Activated T-helper 1 cell treated with Interleukin-2 at 50 U/mL for 16 hours (primary cell): ENCODE data around the gene ZNF728.
"Not testable (repeated sequence)": the region's sequence is repeated elsewhere in the genome, so short reads cannot be mapped to it uniquely, and the experiment has no call there.

Experiments used
- DNase-seq: peaks from one replicate; pipeline ENCODE4 v3.0.0-alpha.2; 2020; ENCODE audit warnings: low read depth

Gene ZNF728

GRCh38 chr19:23002690-23003422, at the start of gene ZNF728:
Gene ZNF728, minus strand, starts transcription at chr19:23003176. Its CDS starts 146 bp downstream, at chr19:23003030.
- no peak for DNase-seq

- no peak for DNase-seq
Measured at GRCh38 chr19:23052349-23052748, 49.4 kb upstream of the ZNF728 start.

GRCh38 chr19:23049256-23049655, 46.3 kb upstream of the ZNF728 start:
- DNase-seq: no peak

- DNase-seq: no peak
Measured at GRCh38 chr19:23046743-23047142, 43.8 kb upstream of the ZNF728 start.

- DNase-seq: no peak
Measured at GRCh38 chr19:23033721-23034120, 30.7 kb upstream of the ZNF728 start.

DNA sequence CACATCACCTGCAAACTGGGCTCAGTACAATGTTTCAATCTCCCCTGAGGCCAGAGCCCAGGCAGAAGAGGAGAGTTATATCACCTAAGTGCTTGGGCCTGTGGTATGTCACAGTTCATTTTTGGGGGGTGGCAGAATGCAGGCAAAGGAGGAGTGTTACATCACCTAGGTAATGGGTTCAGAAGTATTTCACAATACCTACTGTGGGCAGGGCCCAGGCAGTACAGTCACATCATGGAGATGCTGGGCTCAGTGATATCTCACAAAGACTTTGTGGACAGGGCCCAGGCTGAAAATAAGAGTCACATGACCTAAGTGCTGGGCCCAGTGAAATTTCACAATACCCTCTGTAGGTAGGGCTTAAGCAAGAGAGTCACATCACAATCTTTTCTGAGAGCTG, 12.7 kb upstream of the ZNF728 start:
- DNase-seq: no peak

GRCh38 chr19:22994957-22995356, 8.0 kb downstream of the ZNF728 start:
- not testable (repeated sequence) for DNase-seq

DNA sequence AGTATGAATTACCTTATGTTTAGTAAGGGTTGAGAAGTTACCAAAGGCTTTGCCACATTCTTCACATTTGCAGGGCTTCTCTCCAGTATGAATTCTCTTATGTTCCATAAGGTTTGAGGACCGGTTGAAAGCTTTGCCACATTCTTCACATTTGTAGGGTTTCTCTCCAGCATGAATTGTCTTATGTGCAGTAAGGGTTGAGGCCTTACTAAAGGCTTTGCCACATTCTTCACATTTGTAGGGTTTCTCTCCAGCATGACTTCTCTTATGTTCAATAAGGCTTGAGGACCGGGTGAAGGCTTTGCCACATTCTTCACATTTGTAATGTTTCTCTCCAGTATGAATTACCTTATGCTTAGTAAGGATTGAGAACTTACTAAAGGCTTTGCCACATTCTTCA, 26.7 kb downstream of the ZNF728 start:
- DNase-seq: no peak

DNA sequence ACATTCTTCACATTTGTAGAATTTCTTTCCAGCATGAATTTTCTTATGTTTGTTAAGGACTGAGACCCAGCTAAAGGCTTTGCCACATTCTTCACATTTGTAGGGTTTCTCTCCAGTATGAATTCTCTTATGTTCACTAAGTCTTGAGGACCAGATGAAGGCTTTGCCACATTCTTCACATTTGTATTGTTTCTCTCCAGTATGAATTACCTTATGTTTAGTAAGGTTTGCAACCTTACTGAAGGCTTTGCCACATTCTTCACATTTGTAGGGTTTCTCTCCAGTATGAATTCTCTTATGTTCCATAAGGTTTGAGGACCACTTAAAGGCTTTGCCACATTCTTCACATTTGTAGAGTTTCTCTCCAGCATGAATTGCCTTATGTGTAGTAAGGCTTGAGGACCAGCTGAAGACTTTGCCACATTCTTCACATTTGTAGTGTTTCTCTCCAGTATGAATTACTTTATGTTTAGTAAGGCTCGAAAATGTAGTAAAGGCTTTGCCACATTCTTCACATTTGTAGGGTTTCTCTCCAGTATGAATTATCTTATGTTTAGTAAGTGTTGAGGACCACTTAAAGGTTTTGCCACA, 27.3 kb downstream of the ZNF728 start:
- not testable (repeated sequence) for DNase-seq

DNA sequence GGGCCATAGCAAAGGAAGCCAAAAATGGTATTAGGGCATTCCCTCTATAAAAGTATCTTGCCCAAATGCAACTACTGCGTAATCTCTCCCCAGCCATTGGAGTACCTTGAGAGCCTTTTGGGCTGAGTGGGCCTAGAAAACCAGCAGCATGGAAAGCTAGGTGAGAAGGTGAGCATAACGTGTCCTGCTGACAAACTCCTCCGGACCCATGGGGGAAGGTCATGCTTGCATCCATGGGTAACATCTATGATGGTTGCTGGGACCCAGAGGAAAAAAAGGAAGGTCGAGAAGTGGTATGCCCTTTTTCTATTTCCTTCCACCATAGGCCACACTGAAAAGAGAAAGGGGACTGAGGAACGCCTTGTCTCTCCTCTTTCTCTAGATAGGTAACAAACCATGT, 57.4 kb downstream of the ZNF728 start:
- no peak for DNase-seq

GRCh38 chr19:22935151-22935550, 67.8 kb downstream of the ZNF728 start:
- no peak for DNase-seq

DNA sequence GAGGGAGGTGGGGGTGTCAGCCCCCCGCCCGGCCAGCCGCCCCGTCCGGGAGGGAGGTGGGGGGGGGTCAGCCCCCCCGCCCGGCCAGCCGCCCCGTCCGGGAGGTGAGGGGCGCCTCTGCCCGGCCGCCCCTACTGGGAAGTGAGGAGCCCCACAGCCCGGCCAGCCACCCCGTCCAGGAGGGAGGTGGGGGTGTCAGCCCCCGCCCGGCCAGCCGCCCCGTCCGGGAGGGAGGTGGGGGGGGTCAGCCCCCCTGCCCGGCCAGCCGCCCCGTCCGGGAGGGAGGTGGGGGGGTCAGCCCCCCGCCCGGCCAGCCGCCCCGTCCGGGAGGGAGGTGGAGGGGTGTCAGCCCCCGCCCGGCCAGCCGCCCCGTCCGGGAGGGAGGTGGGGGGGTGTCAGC, 75.4 kb downstream of the ZNF728 start:
- DNase-seq: not testable (repeated sequence)

- DNase-seq: not testable (repeated sequence)
Measured at GRCh38 chr19:22925181-22925580, 77.8 kb downstream of the ZNF728 start.
